Motor neuron (in vitro differentiated cells): ENCODE results near the gene ENTREP1. TPM values are rescaled to one million over a fixed set of nuclear protein-coding genes. Genes with fewer than 3 reads are reported as not detected.
A peak's percentile ranks its signal among the peaks of the same experiment; 100 is the strongest.

ENCODE experiments used
- ATAC-seq, 8 experiments: fragments of 200-7000 bp; cut with Tn5 transposase; replicated peaks in 6 of 8; 2 replicates each; pipeline ENCODE4 v1.8.0; 2021; ENCODE audit warnings: mild to moderate bottlenecking in 8 of 8, moderate library complexity in 8 of 8
- H3K27ac ChIP-seq, 2 donors: fragments of 250-450 bp; sonication (Bioruptor Pico); 2 replicates each; pipeline ENCODE4 v1.9.0; 2021; ENCODE audit warnings: antibody characterized with exemption in 2 of 2, mild to moderate bottlenecking in 2 of 2, moderate library complexity in 1 of 2
- H3K4me1 ChIP-seq, 2 donors: fragments of 250-450 bp; sonication (Bioruptor Pico); replicated peaks in 1 of 2; 2 replicates each; pipeline ENCODE4 v1.6.1; 2021; ENCODE audit warnings: antibody characterized with exemption in 2 of 2, mild to moderate bottlenecking in 2 of 2, moderate library complexity in 1 of 2
- H3K4me3 ChIP-seq, 5 donors: fragments of 250-450 bp; sonication (Bioruptor Pico); 2 replicates each; pipeline ENCODE4 v1.9.0; 2021; ENCODE audit warnings: antibody characterized with exemption in 5 of 5, mild to moderate bottlenecking in 5 of 5, moderate library complexity in 4 of 5
- WGBS, 10 experiments: fragments of 450-650 bp; shearing (Covaris generic); methylation state at CpG; one replicate each; pipeline ENCODE4 v1.0.0; 2022; 5-methylcytosine and 5-hydroxymethylcytosine counted together
- in situ Hi-C, 9 experiments: fragments of 400-800 bp; cut with MboI; loops; one replicate each; pipeline ENCODE4 v1.15.0; 2021; ENCODE audit warnings: low sequenced_read_pairs in 9 of 9, low pct_unique_long_range_greater_than_20kb in 2 of 9; ENCODE audit not compliant: unreplicated experiment in 9 of 9
- total RNA-seq, 8 experiments: library from RNA; unstranded; fragments of 300-600 nt; gene quantifications; 2 replicates each; pipeline versions ENCODE4 v1.2.3 to v1.2.4, GENCODE V29; 2022

The ENTREP1 gene
- total RNA-seq, 8 experiments from 2014 or later = 0.22 to 10.6 (median 0.48) TPM

- ATAC-seq = peak in 1 of 8 experiments; percentile 22
- WGBS, 10 experiments = 0 to 100% (median 63%) methylated on average over 1 to 3 of the region's 3 CpGs
- H3K27ac ChIP-seq = no peak overlapping the region
- in situ Hi-C loops = no loop called here
- H3K4me1 ChIP-seq = no peaks in the 10 kb centered on the region
- no peak overlapping the region for H3K4me3 ChIP-seq
These were observed 32.2 kb downstream of the ENTREP1 start for GRCh38 chr9:69357030-69357775.

- 6 to 100% (median 76%) methylated on average over 1 to 4 of the region's 4 CpGs; no CpG with 5 or more reads in 1 of the 10 experiments for WGBS, 10 experiments
- no peak overlapping the region for H3K4me3 ChIP-seq
- H3K4me1 ChIP-seq = no peaks in the 10 kb centered on the region
- H3K27ac ChIP-seq = no peak overlapping the region
- in situ Hi-C loops = no loop called here
- peak in 1 of 8 experiments; percentile 12 for ATAC-seq
These were observed 32.8 kb downstream of the ENTREP1 start for GRCh38 chr9:69357821-69358220.

DNA sequence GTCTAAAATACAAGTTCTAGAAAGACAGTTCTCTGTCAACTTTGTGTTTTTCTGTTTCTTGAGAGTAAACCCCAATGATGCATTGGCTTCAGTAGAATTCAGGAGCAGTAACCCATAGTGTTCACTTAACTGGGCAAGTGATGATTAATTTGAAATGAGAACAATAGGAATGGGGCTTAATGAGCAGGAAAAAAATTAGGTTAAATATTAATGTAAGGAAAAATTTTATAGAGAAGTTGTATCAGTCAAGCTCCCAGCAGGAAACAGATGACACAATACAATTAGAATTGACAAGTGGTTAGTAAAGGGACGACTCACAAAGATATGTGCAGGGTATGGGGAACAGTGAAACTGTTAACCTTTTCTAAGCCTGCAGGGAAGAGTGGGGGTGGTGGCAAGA, 38.2 kb downstream of the ENTREP1 start:
- no peaks in the 10 kb centered on the region for H3K4me1 ChIP-seq
- WGBS, 10 experiments = 0 to 20% (median 0%) methylated on average over 1 of the region's 1 CpG; no CpG with 5 or more reads in 6 of the 10 experiments
- no peak for ATAC-seq
- in situ Hi-C loops = no loop called here
- H3K4me3 ChIP-seq = no peak overlapping the region
- H3K27ac ChIP-seq = no peak overlapping the region

- 0 to 100% (median 89%) methylated on average over 1 to 3 of the region's 3 CpGs; no CpG with 5 or more reads in 2 of the 10 experiments for WGBS, 10 experiments
These were observed 39.6 kb downstream of the ENTREP1 start for GRCh38 chr9:69364510-69365150.

DNA sequence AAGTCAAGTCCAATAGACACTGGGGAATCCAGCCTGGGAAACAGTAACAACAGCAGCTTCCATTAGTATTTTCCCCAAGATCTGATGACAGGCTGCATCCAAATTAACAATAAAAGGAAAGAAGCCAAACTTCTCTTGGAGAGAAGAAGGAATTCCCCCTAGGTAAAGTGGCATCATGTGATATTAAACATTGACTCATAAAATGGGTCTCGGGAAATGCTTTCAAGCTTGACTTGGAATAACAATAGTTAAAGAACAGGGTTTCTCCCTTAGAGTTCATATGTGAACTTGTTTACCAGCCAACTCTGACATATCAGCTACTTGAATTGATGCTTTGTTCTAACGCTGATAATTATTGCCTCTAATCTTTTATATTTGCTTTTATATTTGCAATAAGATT, 45.4 kb downstream of the ENTREP1 start:
- no peak overlapping the region for H3K27ac ChIP-seq
- H3K4me3 ChIP-seq = no peak overlapping the region
- no peak for ATAC-seq
- no peaks in the 10 kb centered on the region for H3K4me1 ChIP-seq
- 9 to 100% (median 69%) methylated on average over 1 to 2 of the region's 2 CpGs for WGBS, 10 experiments
- in situ Hi-C loops = no loop called here

More at GRCh38 chr9:69364510-69365150, 39.6 kb downstream of the ENTREP1 start:
- ATAC-seq = no peak
- in situ Hi-C loops = no loop called here
- H3K4me3 ChIP-seq = no peak overlapping the region
- H3K4me1 ChIP-seq = no peaks in the 10 kb centered on the region
- no peak overlapping the region for H3K27ac ChIP-seq

- 0 to 75% (median 50%) methylated on average over 1 of the region's 1 CpG; no CpG with 5 or more reads in 3 of the 10 experiments for WGBS, 10 experiments
- no peak overlapping the region for H3K27ac ChIP-seq
- no peak overlapping the region for H3K4me3 ChIP-seq
- no peak for ATAC-seq
- H3K4me1 ChIP-seq = no peaks in the 10 kb centered on the region
- in situ Hi-C loops = no loop called here
These were observed 46.0 kb downstream of the ENTREP1 start for GRCh38 chr9:69371001-69371400.

DNA sequence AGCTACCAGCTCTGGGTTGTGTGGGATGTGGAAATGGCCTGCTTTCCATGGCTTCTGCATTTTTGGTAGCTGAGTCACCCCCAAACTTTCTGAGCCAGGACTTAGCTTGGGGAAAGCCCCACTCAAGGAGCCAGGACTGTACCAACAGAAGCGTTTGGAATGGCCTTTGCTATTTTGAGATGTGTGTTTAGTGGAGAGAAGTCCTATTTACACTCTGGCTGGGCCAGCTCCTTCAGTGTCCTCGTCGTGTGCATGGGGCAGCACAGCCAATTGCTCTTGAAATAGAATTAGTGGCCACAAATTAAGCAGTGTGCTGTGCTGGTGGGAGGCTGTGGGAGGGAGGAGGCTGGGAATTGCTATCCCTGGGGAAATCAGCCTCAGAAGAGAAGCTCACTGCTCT, 51.6 kb downstream of the ENTREP1 start:
- 100% methylated on average over 1 of the region's 3 CpGs; no CpG with 5 or more reads in 9 of the 10 experiments for WGBS, 10 experiments
- ATAC-seq = peak in 5 of 8 experiments; percentile 47 to 76 (median 67)
- in situ Hi-C loops = no loop called here
- H3K4me3 ChIP-seq = no peak overlapping the region
- H3K27ac ChIP-seq = no peak overlapping the region
- H3K4me1 ChIP-seq = peaks cover 10% of the 10 kb centered on the region in 2 donors

DNA sequence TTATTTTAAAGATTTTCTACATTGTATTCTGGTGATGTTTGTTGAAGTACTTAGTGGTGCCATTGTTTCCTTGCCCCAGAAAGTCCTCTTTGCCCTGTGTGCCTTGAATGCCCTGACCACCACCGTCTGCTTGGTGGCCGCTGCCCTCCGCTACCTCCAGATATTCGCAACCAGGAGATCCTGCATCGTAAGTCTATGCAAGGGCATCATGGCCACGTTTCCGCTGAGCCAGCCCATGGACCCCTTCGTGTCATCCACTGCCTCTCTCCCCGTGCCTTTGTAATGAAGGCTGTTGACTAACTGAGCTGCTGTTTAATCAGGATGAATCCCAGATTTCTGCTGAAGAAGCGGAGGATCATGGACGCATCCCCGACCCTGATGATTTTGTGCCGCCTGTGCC, 52.3 kb downstream of the ENTREP1 start:
- peaks cover 10% of the 10 kb centered on the region in 2 donors for H3K4me1 ChIP-seq
- ATAC-seq = no peak
- no peak overlapping the region for H3K4me3 ChIP-seq
- 83 to 95% (median 90%) methylated on average over 4 to 13 of the region's 13 CpGs; no CpG with 5 or more reads in 4 of the 10 experiments for WGBS, 10 experiments
- H3K27ac ChIP-seq = no peak overlapping the region
- in situ Hi-C loops = no loop called here

DNA sequence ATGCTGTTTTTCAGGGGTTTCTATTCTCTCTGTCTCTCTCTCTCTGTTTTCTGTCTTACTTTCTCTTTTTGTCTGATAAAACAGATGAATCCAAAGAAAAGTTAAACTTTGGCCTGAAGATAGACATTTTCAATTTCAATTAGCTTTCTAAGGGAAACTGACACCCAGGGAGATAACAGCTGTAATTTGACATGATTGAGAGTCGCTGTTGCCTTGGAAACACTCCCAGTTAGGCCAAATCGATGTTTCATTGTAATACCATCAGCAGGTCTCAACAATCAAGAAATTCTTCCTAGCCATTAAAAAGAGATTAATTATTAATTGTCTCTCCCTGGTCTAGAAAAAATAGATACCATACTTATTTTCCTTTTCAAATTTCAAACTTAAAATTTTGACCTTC, 53.0 kb downstream of the ENTREP1 start:
- WGBS, 10 experiments = 36 to 79% (median 58%) methylated on average over 2 of the region's 2 CpGs; no CpG with 5 or more reads in 2 of the 10 experiments
- Histone ChIP-seq H3K4me3 (no peak overlapping the region), H3K4me1 (peaks cover 10% of the 10 kb centered on the region in 2 donors), H3K27ac (no peak overlapping the region)
- no peak for ATAC-seq
- in situ Hi-C loops = no loop called here

DNA sequence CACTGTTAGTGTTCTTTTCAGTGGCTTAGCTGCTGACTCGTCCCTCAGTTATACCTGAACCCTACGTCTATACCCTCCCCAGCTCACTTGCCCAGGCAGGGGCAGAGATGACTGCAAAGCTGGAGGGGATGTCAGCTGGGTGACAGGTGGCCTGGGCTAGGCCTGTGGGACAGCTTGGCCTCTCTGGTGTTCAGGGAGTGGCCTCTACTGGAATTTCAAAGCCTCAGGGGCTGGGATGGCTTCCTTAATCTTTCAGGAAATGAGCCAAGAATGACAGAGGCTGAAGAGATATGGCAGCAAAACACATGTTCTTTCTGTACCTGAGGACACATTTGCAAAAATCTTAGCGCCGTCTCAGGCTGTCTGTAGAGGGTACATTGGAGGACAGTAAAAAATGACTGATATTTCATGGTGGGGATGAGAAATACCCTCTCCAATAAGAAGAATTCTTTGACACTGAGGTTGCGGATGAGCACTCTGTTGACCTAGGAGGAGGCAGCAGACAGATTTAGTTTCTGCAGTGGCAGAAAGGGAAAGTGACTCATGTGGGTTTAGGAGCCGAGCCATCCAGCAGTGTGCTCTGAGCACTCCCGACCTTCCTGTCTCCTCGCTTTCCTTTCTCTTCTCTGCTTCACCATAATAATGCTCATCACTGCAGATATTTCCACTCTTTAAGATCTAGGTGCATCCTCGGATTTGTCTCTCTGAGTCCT, 54.4 kb downstream of the ENTREP1 start:
- peak in 3 of 8 experiments; percentile 55 to 82 (median 67) for ATAC-seq
- Histone ChIP-seq H3K27ac (no peak overlapping the region), H3K4me1 (peaks cover 10% of the 10 kb centered on the region in 2 donors), H3K4me3 (no peak overlapping the region)
- in situ Hi-C loops = no loop called here
- WGBS, 10 experiments = 33 to 92% (median 77%) methylated on average over 2 to 7 of the region's 9 CpGs; no CpG with 5 or more reads in 2 of the 10 experiments

DNA sequence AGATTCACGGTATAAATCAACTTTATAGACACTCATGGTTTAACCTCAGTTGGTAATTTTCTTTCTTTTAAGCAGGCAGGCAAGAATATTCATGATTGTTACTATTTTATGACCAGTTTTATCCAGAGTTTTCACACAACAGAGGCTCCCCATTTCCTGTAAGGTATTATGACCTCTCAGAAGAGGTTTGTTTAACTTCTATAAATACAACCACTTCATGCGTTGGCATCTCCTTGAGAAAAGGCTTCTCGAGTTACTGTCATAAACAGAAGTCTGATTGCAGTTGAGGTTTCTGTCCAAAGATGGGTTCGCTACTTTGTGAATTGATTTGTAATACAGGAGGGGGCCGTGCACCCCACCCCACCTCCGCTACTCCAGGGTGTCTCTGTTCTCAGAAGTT, 55.3 kb downstream of the ENTREP1 start:
- WGBS, 10 experiments = 72 to 100% (median 89%) methylated on average over 1 to 6 of the region's 6 CpGs
- H3K4me3 ChIP-seq = no peak overlapping the region
- ATAC-seq = no peak
- in situ Hi-C loops = no loop called here
- no peak overlapping the region for H3K27ac ChIP-seq
- peaks cover 10% of the 10 kb centered on the region in 2 donors for H3K4me1 ChIP-seq

DNA sequence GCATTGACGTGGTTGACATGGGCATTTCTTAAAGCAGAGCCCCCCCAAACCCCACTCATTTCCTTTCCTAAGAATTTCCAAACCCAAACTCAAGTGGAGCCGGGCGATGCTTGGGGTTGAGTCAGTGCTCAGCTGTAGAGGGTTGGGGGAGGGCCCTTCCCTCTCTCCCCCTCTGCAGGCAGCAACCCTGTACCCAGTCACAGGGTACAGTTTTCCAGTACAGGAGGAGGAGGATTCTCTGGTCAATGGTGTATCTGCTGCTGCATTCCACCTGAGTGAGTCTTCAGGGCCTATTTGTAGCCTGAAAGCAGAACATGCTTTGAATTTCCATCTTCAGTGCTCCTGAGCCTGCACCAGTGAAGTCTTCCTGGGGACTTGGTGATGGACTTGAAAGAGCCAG, 55.8 kb downstream of the ENTREP1 start:
- Histone ChIP-seq H3K4me3 (no peak overlapping the region), H3K27ac (no peak overlapping the region), H3K4me1 (peaks cover 10% of the 10 kb centered on the region in 2 donors)
- WGBS, 10 experiments = 80 to 100% (median 100%) methylated on average over 1 to 2 of the region's 3 CpGs; no CpG with 5 or more reads in 6 of the 10 experiments
- no peak for ATAC-seq
- in situ Hi-C loops = no loop called here

GRCh38 chr9:69382135-69382534, 57.1 kb downstream of the ENTREP1 start:
- 10 to 74% (median 61%) methylated on average over 2 to 4 of the region's 4 CpGs; no CpG with 5 or more reads in 3 of the 10 experiments for WGBS, 10 experiments
- Histone ChIP-seq H3K4me3 (no peak overlapping the region), H3K4me1 (peaks cover 8 to 10% of the 10 kb centered on the region in 2 donors), H3K27ac (no peak overlapping the region)
- in situ Hi-C loops = no loop called here
- ATAC-seq = no peak
